Natural killer cell (primary cell): Measurements from ENCODE around the gene MPPED1. TPM values are rescaled to one million over a fixed set of nuclear protein-coding genes. Genes with fewer than 3 reads are reported as not detected.
A peak's percentile ranks its signal among the peaks of the same experiment; 100 is the strongest.

ENCODE experiments used
- ATAC-seq, 3 donors: fragments of 150-1000 bp in 2 of 3; fragments of 200-7000 bp in 1 of 3; cut with Tn5 transposase; 1 replicate in 1 of 3; 2 replicates in 2 of 3; pipeline ENCODE4 v1.10.0; 2021; ENCODE audit warnings: mild to moderate bottlenecking in 2 of 3, moderate library complexity in 2 of 3
- DNase-seq, 2 donors: peaks; one replicate each; pipeline versions ENCODE4 v3.0.0 to v3.0.0-alpha.2; 2013 to 2021; ENCODE audit warnings: mixed read lengths in 1 of 2
- H3K27ac ChIP-seq: one replicate; pipeline ENCODE4 v1.5.1; 2013; ENCODE audit warnings: mild to moderate bottlenecking, low read length
- H3K27me3 ChIP-seq: one replicate; pipeline ENCODE4 v1.6.1; 2013; ENCODE audit warnings: low read length; ENCODE audit not compliant: control insufficient read depth, insufficient read depth
- H3K36me3 ChIP-seq: one replicate; pipeline ENCODE4 v1.6.1; 2013; ENCODE audit warnings: low read length; ENCODE audit not compliant: control insufficient read depth, insufficient read depth
- H3K4me1 ChIP-seq: one replicate; pipeline ENCODE4 v1.6.1; 2013; ENCODE audit warnings: low read length; ENCODE audit not compliant: control insufficient read depth, insufficient read depth
- H3K4me3 ChIP-seq: one replicate; pipeline ENCODE4 v1.5.1; 2013; ENCODE audit warnings: low read length
- H3K9me3 ChIP-seq: one replicate; pipeline ENCODE4 v1.6.1; 2013; ENCODE audit warnings: low read length; ENCODE audit not compliant: control insufficient read depth, insufficient read depth
- H3K27ac Mint-ChIP-seq, 2 donors: one replicate each; pipeline ENCODE4 v1.8.0; 2022; ENCODE audit warnings: mild to moderate bottlenecking in 2 of 2, mixed read lengths in 2 of 2, moderate library complexity in 1 of 2
- H3K27me3 Mint-ChIP-seq, 2 donors: one replicate each; pipeline ENCODE4 v1.8.0; 2022; ENCODE audit warnings: low read depth in 2 of 2, mixed read lengths in 2 of 2
- H3K36me3 Mint-ChIP-seq: one replicate; pipeline ENCODE4 v1.8.0; 2022; ENCODE audit warnings: mixed read lengths
- H3K4me1 Mint-ChIP-seq, 2 donors: one replicate each; pipeline ENCODE4 v1.8.0; 2022; ENCODE audit warnings: mixed read lengths in 2 of 2
- H3K4me3 Mint-ChIP-seq: one replicate; pipeline ENCODE4 v1.8.0; 2022; ENCODE audit warnings: mild to moderate bottlenecking, moderate library complexity, mixed read lengths
- H3K9me3 Mint-ChIP-seq, 2 donors: one replicate each; pipeline ENCODE4 v1.8.0; 2022; ENCODE audit warnings: mixed read lengths in 2 of 2
- CTCF ChIP-seq: fragments of 200-600 bp; IDR thresholded peaks from one replicate; pipeline ENCODE4 v1.8.0; 2022; ENCODE audit warnings: antibody characterized with exemption
- WGBS: methylation state at CpG from one replicate; pipeline ENCODE4 v1.1.7; 2013; ENCODE audit warnings: missing lambda C conversion rate; ENCODE audit not compliant: insufficient coverage; 5-methylcytosine and 5-hydroxymethylcytosine counted together
- intact Hi-C: fragments of 100-400 bp; cut with micrococcal nuclease; formaldehyde crosslinking; loops from one replicate; pipeline ENCODE4 v1.14.2; 2022
- total RNA-seq, 4 donors: library from RNA; stranded (reverse); fragments of 120-200 nt in 1 of 4; gene quantifications; one replicate each; pipeline versions ENCODE4 v1.2.3 to v1.2.4, GENCODE V29; 2013 to 2022

MPPED1 gene
- total RNA-seq, 3 donors from 2014 or later (not counting 1 experiment from before 2014, with no cell fraction given) = not detected

GRCh38 chr22:43542681-43543521 is 131.1 kb downstream of the MPPED1 start:
- Histone ChIP-seq H3K27me3 (no peaks in the 10 kb centered on the region), H3K9me3 (no peaks in the 10 kb centered on the region), H3K36me3 (no peaks in the 10 kb centered on the region), H3K4me1 (no peaks in the 10 kb centered on the region), H3K27ac (no peak overlapping the region), H3K4me3 (no peak overlapping the region)
- Mint-ChIP-seq H3K36me3 (no peaks in the 10 kb centered on the region), H3K4me3 (no peak overlapping the region), H3K27me3 (peaks cover 7 to 10% of the 10 kb centered on the region in 2 donors), H3K4me1 (no peaks in the 10 kb centered on the region), H3K27ac (no peak overlapping the region), H3K9me3 (no peaks in the 10 kb centered on the region)
- ATAC-seq (peak in 1 of 3 donors; percentile 12), DNase-seq (no peak)
- intact Hi-C loops = no loop called here
- 82% methylated on average over 23 of the region's 23 CpGs for WGBS
- TF ChIP-seq CTCF = no peak

GRCh38 chr22:43543522-43544288 is 131.9 kb downstream of the MPPED1 start:
- Histone ChIP-seq H3K4me3 (no peak overlapping the region), H3K4me1 (no peaks in the 10 kb centered on the region), H3K36me3 (no peaks in the 10 kb centered on the region), H3K9me3 (no peaks in the 10 kb centered on the region), H3K27ac (no peak overlapping the region), H3K27me3 (no peaks in the 10 kb centered on the region)
- WGBS = 85% methylated on average over 11 of the region's 12 CpGs
- no peaks in the 10 kb centered on the region for H3K4me1 Mint-ChIP-seq
- H3K36me3 Mint-ChIP-seq = no peaks in the 10 kb centered on the region
- ATAC-seq (no peak), DNase-seq (no peak)
- intact Hi-C loops = no loop called here
- H3K27me3 Mint-ChIP-seq = peaks cover 7% of the 10 kb centered on the region in 2 donors
- no peak overlapping the region for H3K4me3 Mint-ChIP-seq
- no peaks in the 10 kb centered on the region for H3K9me3 Mint-ChIP-seq
- TF ChIP-seq CTCF = no peak
- H3K27ac Mint-ChIP-seq = no peak overlapping the region

GRCh38 chr22:43544289-43544673 is 132.5 kb downstream of the MPPED1 start:
- no peak for DNase-seq
- no peaks in the 10 kb centered on the region for H3K36me3 ChIP-seq
- peaks cover 7% of the 10 kb centered on the region in 2 donors for H3K27me3 Mint-ChIP-seq

More at GRCh38 chr22:43544289-43544673, 132.5 kb downstream of the MPPED1 start:
- H3K4me1 ChIP-seq = no peaks in the 10 kb centered on the region
- no peaks in the 10 kb centered on the region for H3K27me3 ChIP-seq
- intact Hi-C loops = no loop called here
- no peak for TF ChIP-seq CTCF
- Mint-ChIP-seq H3K27ac (no peak overlapping the region), H3K9me3 (no peaks in the 10 kb centered on the region), H3K4me3 (no peak overlapping the region), H3K36me3 (no peaks in the 10 kb centered on the region), H3K4me1 (no peaks in the 10 kb centered on the region)
- no peaks in the 10 kb centered on the region for H3K9me3 ChIP-seq
- H3K27ac ChIP-seq = no peak overlapping the region
- no peak overlapping the region for H3K4me3 ChIP-seq
- WGBS = 67% methylated on average over 4 of the region's 4 CpGs
- no peak for ATAC-seq
